Nephron progenitor cell (in vitro differentiated cells): ENCODE data around the gene THPO.

Experiments
- DNase-seq: peaks from one replicate; pipeline ENCODE4 v3.0.0; 2021
- H3K27ac Mint-ChIP-seq: 2 replicates; pipeline ENCODE4 v1.8.0; 2021; ENCODE audit warnings: mild to moderate bottlenecking, moderate library complexity, mixed read lengths
- H3K27me3 Mint-ChIP-seq: 2 replicates; pipeline ENCODE4 v1.8.0; 2021; ENCODE audit warnings: mild to moderate bottlenecking, low read depth, mixed read lengths; ENCODE audit not compliant: poor library complexity
- H3K36me3 Mint-ChIP-seq: 2 replicates; pipeline ENCODE4 v1.8.0; 2021; ENCODE audit warnings: low read depth, mixed read lengths
- H3K4me1 Mint-ChIP-seq: 2 replicates; pipeline ENCODE4 v1.8.0; 2021; ENCODE audit warnings: mixed read lengths
- H3K4me3 Mint-ChIP-seq: 2 replicates; pipeline ENCODE4 v1.8.0; 2021; ENCODE audit warnings: mild to moderate bottlenecking, moderate library complexity, mixed read lengths
- H3K9me3 Mint-ChIP-seq: 2 replicates; pipeline ENCODE4 v1.8.0; 2021; ENCODE audit warnings: mild to moderate bottlenecking, moderate library complexity, mixed read lengths
- TF ChIP-seq, protein P1 (sequence below): fragments of 200-600 bp; sonication (generic); IDR thresholded peaks from 2 replicates; pipeline ENCODE4 v1.5.0; 2021; ENCODE audit warnings: antibody characterized with exemption

Gene THPO

DNA sequence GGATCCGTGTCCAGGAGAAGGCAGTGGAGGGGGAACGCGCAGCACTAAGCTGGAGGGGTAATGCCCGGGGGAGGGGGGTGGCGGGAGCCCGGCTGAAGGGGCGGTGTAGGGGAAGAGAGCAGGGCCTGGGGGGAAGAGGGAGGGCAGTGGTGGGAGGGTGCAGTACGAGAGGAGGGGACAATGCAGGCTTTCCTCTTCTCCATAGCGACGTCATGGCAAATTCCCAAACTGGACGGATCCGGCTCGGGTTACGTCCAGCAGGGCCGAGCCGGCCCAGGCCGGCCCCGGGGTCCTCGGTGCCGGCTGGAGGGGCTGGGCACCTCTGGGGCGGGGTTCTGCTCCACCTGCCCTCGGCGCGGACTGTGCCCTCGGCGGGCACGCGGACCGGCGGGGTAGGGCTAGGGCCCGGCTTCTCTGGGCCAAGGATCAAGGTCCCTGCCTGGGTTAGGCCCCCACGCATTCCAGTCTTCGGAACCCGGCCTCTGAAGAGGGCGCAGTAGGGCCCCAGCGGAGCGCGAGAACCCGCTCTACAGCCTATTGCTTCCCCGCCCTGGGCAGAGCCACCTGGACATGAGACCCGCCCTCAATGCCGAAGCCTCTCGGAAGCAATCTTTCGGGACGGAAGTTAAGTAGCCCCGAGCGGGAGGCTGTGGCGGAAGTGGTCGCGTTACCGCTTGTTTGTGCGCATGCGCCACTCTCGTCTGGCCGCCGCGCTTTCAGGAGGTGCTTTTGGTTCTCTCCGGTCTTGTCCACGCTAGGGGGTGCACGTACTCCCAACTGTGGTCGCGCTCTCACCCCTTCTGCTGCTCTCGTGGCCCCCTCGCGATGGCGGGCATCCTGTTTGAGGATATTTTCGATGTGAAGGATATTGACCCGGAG, 15.1 kb downstream of the THPO start:
- DNase-seq = peak; percentile 95
- peak overlapping the region; percentile 95 for H3K4me3 Mint-ChIP-seq
- peaks cover 33% of the 10 kb centered on the region for H3K36me3 Mint-ChIP-seq
- H3K27me3 Mint-ChIP-seq = peaks cover 8% of the 10 kb centered on the region
- no peaks in the 10 kb centered on the region for H3K9me3 Mint-ChIP-seq
- TF ChIP-seq, protein P1, sequence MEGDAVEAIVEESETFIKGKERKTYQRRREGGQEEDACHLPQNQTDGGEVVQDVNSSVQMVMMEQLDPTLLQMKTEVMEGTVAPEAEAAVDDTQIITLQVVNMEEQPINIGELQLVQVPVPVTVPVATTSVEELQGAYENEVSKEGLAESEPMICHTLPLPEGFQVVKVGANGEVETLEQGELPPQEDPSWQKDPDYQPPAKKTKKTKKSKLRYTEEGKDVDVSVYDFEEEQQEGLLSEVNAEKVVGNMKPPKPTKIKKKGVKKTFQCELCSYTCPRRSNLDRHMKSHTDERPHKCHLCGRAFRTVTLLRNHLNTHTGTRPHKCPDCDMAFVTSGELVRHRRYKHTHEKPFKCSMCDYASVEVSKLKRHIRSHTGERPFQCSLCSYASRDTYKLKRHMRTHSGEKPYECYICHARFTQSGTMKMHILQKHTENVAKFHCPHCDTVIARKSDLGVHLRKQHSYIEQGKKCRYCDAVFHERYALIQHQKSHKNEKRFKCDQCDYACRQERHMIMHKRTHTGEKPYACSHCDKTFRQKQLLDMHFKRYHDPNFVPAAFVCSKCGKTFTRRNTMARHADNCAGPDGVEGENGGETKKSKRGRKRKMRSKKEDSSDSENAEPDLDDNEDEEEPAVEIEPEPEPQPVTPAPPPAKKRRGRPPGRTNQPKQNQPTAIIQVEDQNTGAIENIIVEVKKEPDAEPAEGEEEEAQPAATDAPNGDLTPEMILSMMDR = peak; percentile 44
- peaks cover 51% of the 10 kb centered on the region for H3K4me1 Mint-ChIP-seq
- peak overlapping the region; percentile 99 for H3K27ac Mint-ChIP-seq

DNA sequence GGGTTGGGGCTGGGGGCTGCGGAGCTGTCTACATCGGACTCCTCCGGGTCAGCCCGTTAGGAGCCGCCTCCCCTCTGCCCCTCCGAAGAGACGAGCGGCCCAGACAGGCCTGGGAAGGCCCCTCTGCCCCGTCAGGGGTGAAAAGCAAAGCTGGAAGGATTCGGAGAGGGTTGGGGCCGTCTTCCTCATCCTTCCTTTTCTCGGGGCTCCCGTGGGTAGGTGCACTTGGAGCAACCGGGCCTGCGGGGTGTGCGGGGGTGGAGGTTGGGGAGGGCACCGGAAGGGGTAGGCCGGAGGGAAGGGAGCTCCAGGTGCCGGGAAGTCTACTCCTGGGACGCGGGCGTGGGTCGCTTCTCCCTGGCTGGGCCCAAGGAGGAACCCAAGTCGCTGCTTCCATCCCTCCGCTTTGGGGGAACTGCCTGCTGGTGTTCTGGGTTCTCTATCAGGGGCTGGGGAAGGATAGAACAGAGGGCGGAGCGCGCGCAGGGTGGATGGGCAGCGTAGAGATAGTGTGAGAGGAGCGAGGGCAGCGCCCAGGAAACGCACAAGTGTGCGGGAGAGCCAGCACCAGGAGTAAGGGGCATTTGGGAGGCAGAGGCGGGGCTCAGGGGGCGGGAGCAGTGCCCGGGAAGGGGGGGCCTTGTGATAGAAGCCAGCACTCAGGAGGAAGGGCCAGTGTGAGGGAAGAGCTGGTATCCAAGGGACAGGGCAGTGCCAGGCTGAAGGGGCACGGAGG, 15.9 kb downstream of the THPO start:
- Mint-ChIP-seq H3K4me1 (peaks cover 51% of the 10 kb centered on the region), H3K27me3 (peaks cover 8% of the 10 kb centered on the region), H3K9me3 (no peaks in the 10 kb centered on the region), H3K27ac (peak overlapping the region; percentile 99), H3K4me3 (peak overlapping the region; percentile 91), H3K36me3 (peaks cover 25% of the 10 kb centered on the region)
- TF ChIP-seq, protein P1 = no peak
- DNase-seq = peak; percentile 63

- Mint-ChIP-seq H3K27me3 (peaks cover 8% of the 10 kb centered on the region), H3K27ac (peak within 1 kb of the TSS; percentile 99), H3K4me3 (peak within 1 kb of the TSS; percentile 91), H3K4me1 (peaks cover 46% of the 10 kb centered on the region), H3K36me3 (peaks cover 25% of the 10 kb centered on the region), H3K9me3 (no peaks in the 10 kb centered on the region)
- DNase-seq = peak; percentile 81
- TF ChIP-seq, protein P1 = no peak
These were observed 16.5 kb downstream of the THPO start, which contains the start of the genes CLCN2 and POLR2H for GRCh38 chr3:184361532-184361931. TSS of gene CLCN2 (minus strand) at chr3:184361605. CDS start at chr3:184361479, 126 bp downstream. TSS of gene POLR2H (plus strand) at chr3:184361710. CDS start at chr3:184363493, 1,783 bp downstream.

DNA sequence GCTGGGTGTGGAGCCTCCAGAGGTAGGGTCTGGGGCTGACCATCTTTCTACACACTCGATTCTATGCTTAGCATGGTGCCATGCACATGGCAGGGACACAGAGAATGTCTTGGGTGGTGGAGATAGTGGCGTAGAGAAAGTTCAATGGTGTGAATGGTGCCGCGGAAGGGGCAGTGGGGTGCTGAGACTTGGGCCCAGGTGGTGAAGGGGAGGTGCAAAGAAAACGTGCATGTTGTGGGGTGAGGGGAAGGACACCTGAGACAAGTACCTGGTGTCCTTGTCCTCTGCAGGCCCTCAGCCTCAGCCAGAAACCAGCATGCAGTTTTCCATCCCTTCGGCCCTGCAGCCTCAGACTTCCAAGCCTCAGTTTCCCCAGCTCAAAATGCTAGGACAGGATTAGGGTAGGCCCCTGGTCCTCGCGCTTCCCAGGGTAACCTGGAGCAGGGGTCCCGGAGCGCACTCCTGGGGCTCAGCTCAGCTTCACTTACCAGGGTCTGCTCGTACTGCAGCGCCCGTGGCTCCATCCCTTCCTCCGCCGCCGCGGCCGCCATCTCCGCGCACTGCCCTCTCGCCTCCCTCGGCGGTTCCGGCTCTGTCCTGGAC, 17.0 kb downstream of the THPO start:
- Mint-ChIP-seq H3K9me3 (no peaks in the 10 kb centered on the region), H3K4me1 (peaks cover 45% of the 10 kb centered on the region), H3K27me3 (peaks cover 8% of the 10 kb centered on the region), H3K4me3 (peak overlapping the region; percentile 88), H3K36me3 (peaks cover 20% of the 10 kb centered on the region), H3K27ac (no peak overlapping the region)
- DNase-seq = no peak
- TF ChIP-seq, protein P1 = no peak

DNA sequence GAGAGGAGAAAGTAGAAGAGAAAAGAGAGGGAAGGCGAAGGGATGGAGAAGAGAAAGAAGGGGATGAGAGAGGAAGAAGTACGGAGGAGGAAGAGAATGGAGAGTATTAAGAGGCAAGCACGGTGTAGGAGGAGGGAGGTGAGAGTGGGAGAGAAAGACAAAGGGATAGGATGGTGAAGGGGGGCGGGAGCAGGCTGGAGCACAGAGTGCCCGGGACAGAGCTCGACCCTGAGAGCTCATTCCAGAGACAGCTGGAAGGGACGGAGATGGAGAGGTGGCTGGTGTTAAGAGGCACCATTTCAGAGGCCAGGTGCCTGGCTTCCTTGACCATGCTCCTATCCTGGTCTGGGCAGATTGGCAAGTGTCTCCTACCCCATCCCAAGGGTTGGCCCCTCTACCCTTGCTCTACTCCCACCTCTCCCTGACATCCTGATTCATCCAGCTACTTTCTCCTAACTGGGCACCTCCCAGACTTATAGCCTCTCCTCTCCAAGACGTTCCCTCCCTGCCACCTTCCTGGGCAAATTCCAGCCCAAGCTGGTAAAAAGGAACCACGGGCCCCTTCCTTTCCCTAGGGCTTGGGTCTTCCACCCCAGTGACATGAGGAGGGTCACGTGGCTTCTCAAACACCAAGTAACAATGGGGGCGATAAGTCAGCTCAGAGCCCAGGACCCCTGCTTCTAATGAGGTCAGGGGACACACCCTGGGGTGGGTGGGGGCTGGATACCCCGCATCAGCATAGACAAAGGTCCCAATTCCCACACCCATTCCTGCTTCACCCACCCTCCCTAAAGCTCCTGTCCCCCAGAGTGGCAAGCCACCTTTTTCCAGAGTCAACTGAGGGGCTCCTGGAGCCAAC, 17.7 kb downstream of the THPO start:
- Mint-ChIP-seq H3K9me3 (no peaks in the 10 kb centered on the region), H3K27me3 (peaks cover 8% of the 10 kb centered on the region), H3K4me1 (peaks cover 51% of the 10 kb centered on the region), H3K36me3 (peaks cover 20% of the 10 kb centered on the region), H3K4me3 (peak overlapping the region; percentile 88), H3K27ac (no peak overlapping the region)
- DNase-seq = no peak
- TF ChIP-seq, protein P1 = no peak
